Measurements from ENCODE around the gene STYXL2. TPM values are rescaled to one million over a fixed set of nuclear protein-coding genes. Genes with fewer than 3 reads are reported as not detected.

Gene STYXL2
- total and polyA plus RNA-seq, 2 of the 4 experiments (the other 2 are of a cell fraction): not detected

DNA sequence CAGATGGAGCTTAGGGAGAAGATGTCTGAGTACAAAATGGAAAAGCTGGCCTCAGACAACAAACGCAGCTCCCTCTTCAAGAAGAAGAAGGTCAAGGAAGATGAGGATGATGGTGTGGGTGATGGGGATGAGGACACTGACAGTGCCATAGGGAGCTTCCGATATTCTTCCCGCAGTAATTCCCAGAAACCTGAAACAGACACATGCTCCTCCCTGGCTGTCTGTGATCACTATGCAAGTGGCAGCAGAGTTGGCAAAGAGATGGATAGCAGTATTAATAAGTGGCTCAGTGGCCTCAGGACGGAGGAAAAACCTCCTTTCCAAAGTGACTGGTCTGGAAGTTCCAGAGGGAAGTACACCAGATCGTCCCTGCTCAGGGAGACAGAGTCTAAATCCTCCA is 33.8 kb downstream of the STYXL2 start:
- no peak overlapping the region for H4K8ac ChIP-seq (ENCODE audit: low read depth in 2 of 2, low read length in 2 of 2)
- H2AK9ac ChIP-seq (replicated peaks; ENCODE audit: low read depth, low read length, poor library complexity): no peak overlapping the region
- no peak overlapping the region for H3K9ac ChIP-seq (ENCODE audit: low read depth, low read length)
- no peak overlapping the region for H4K91ac ChIP-seq (ENCODE audit: insufficient read depth, low read depth, low read length)
- H3K9me3 ChIP-seq (ENCODE audit: control insufficient read depth, insufficient read depth, low read length): no peaks in the 10 kb centered on the region
- no peak overlapping the region for H3K18ac ChIP-seq (ENCODE audit: low read depth, low read length)
- H3K4ac ChIP-seq (ENCODE audit: low read depth, low read length): no peak overlapping the region
- H2BK15ac ChIP-seq (ENCODE audit: low read depth, low read length): no peak overlapping the region
- H3K27me3 ChIP-seq (ENCODE audit: control insufficient read depth, insufficient read depth, low read length): peaks cover 5% of the 10 kb centered on the region
- ChIA-PET CTCF (no interaction called here), POLR2A (ENCODE audit: unreplicated experiment) (no interaction called here)
- H3K4me1 ChIP-seq (ENCODE audit: control insufficient read depth, insufficient read depth, low read length): no peaks in the 10 kb centered on the region
- WGBS, 2 experiments (ENCODE audit: extremely low coverage in 2 of 2, insufficient read length in 1 of 2): 0% methylated on average over 1 of the region's 5 CpGs; no CpG with 5 or more reads in 1 of the 2 experiments
- dilution Hi-C loops (cut with HindIII; ENCODE audit: low sequenced_read_pairs, unreplicated experiment): no loop called here
- in situ Hi-C loops (cut with MboI; ENCODE audit: low sequenced_read_pairs): no loop called here
- no peak for TF ChIP-seq CEBPB (IDR thresholded peaks at IDR 0.05; ENCODE audit: low read depth, low read length)
- intact Hi-C loops (cut with micrococcal nuclease): no loop called here
- no peak overlapping the region for H2BK5ac ChIP-seq (ENCODE audit: low read depth, low read length, poor library complexity, severe bottlenecking)
- H4K20me1 ChIP-seq (ENCODE audit: insufficient read depth, low read length): no peaks in the 10 kb centered on the region
- no peak overlapping the region for H3K56ac ChIP-seq (ENCODE audit: extremely low read depth, insufficient read depth, low read length)
- no TSS peak for BruUV-seq (replicated peaks)
- H3K27ac ChIP-seq (ENCODE audit: insufficient read depth, low read length): no peak overlapping the region
- no peak overlapping the region for H4K5ac ChIP-seq (ENCODE audit: low read depth, low read length)
- H2BK20ac ChIP-seq (ENCODE audit: low read depth, low read length): no peak overlapping the region
- DNase-seq (no peak), ATAC-seq (ENCODE audit: low read depth) (no peak)
- no peaks in the 10 kb centered on the region for H3K9me1 ChIP-seq (ENCODE audit: insufficient read depth, low read length)
- H3K79me1 ChIP-seq (ENCODE audit: low read depth in 1 of 2, low read length in 2 of 2): no peaks in the 10 kb centered on the region
- no peak overlapping the region for H2AFZ ChIP-seq (replicated peaks; ENCODE audit: low read length, poor library complexity)
- H3K14ac ChIP-seq (replicated peaks; ENCODE audit: low read depth, low read length): no peak overlapping the region
- H3K23ac ChIP-seq (ENCODE audit: low read depth, low read length): no peak overlapping the region
- no peak overlapping the region for H3K4me3 ChIP-seq (ENCODE audit: insufficient read depth, low read depth, low read length)
- H3K4me2 ChIP-seq (ENCODE audit: low read depth, low read length): no peak overlapping the region
- H2BK120ac ChIP-seq (ENCODE audit: low read depth, low read length): no peak overlapping the region
- H2AK5ac ChIP-seq (ENCODE audit: low read depth, low read length): no peak overlapping the region
- H3K36me3 ChIP-seq (ENCODE audit: control insufficient read depth, insufficient read depth, low read length): no peaks in the 10 kb centered on the region

All from IMR-90 (cell line).